Left renal pelvis (tissue), 4 donors: ENCODE data around the gene KAT2B. TPM values are rescaled to one million over a fixed set of nuclear protein-coding genes. Genes with fewer than 3 reads are reported as not detected.

ENCODE experiments used
- polyA plus RNA-seq, 4 donors: library from polyadenylated mRNA; unstranded; fragments of 120-200 nt; gene quantifications; one replicate each; pipeline ENCODE4 v1.2.1, GENCODE V29; 2013; ENCODE audit not compliant: insufficient read length in 4 of 4

KAT2B gene
- polyA plus RNA-seq, 4 donors = 19.0 to 30.8 (median 24.8) TPM

Other genes starting within 250 kb of the KAT2B start
- 1 to 10 TPM in 3 of 4 donors, under 1 TPM in 1; 0.42 to 7.1 (median 3.2) TPM for gene EFHB, start 106.2 kb upstream of the KAT2B start, polyA plus RNA-seq
- gene RAB5A, start 93.3 kb upstream of the KAT2B start, polyA plus RNA-seq = 10 to 100 TPM; 70.2 to 88.4 (median 74.2) TPM
- under 1 TPM; 0.32 to 0.72 (median 0.44) TPM for gene PP2D1, start 28.2 kb upstream of the KAT2B start, polyA plus RNA-seq
- gene SGO1, start 145.8 kb downstream of the KAT2B start, polyA plus RNA-seq = 10 to 100 TPM in 2 of 4 donors, 1 to 10 TPM in 2; 8.9 to 11.3 (median 10.0) TPM